G401 (cell line): Measurements from ENCODE around the gene PBLD. TPM values are rescaled to one million over a fixed set of nuclear protein-coding genes. Genes with fewer than 3 reads are reported as not detected.
"Not testable (repeated sequence)": the region's sequence is repeated elsewhere in the genome, so short reads cannot be mapped to it uniquely, and the experiment has no call there.

ENCODE experiments used
- DNase-seq: peaks from one replicate; pipeline ENCODE4 v3.0.0-alpha.2; 2015; ENCODE audit warnings: low spot score
- in situ Hi-C: cut with HindIII; loops from 2 replicates; pipeline ENCODE4 v1.10.0; 2016; ENCODE audit warnings: low sequenced_read_pairs, mixed read lengths
- total RNA-seq: library from RNA; depleted of rRNA; stranded (reverse); fragments of >200 nt; shearing (Covaris generic); gene quantifications from 2 replicates; pipeline ENCODE4 v1.2.3, GENCODE V29; 2014

Gene PBLD
- total RNA-seq, 1 experiment from 2014 or later, result 2.3 TPM

GRCh38 chr10:68288717-68289116, 44.0 kb downstream of the PBLD start:
- DNase-seq, result no peak

DNA sequence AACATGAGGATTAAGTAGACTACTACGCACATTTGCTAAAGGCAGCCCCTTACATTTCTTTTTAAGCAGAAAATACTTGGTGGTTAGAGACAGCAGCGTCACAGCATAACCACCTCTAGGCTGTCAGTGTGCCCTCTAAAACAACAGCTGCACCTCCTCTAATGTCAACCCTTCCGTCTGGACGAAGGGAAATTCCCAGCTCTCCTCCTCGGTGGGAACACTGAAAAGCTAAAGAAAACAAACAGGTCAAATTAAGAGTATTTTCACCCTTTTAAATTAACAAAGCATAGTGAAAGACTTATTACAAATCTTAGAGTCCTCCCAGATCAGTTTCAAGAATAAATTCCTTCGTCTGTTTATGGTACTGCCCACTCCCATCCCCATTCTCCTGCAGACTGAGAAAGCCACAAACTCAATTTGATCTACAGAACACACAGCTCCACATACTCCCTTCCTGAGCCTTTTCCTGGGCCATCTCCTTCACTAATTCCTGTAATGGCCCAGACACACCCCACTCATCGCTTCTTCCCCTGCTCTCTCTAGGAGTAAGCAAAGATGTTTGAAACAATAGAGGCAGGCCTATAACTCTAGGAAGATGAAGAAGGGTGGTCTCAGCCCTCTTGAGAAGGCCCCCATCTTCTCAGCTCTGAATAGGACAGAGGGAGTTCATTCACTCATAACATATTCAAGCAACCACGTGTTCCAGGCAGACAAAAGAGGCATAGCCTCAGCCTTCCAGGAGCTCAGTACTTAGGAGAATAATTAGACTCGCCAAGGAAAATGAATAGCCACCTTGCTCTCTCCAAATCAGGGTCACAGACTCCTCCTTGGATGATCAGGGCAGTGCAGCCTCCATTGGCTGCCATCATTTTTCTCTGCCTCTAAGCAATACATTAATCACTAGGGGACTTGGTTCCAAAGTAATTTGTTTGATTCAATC, 48.4 kb downstream of the PBLD start:
- in situ Hi-C loops, result no loop called here
- no peak for DNase-seq

More at GRCh38 chr10:68288717-68289116, 44.0 kb downstream of the PBLD start:
- in situ Hi-C loops, result no loop called here

DNA sequence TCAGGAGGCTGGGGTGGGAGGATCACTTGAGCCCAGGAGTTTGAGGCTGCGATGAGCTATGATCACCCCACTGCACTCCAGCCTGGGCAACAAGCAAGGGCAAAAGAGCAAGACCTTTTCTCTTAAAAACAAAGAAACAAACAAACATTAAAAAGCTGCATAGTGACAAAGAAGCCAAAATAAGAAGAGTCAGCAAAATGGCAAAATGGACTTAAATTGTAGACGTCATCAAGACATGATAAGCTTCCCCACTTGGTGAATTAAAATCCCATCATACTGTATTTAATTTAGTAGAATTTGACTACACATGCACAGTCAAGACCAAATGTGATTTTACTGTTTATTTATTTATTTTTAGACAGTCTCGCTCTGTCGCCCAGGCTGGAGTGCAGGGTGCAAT, 52.0 kb downstream of the PBLD start:
- no peak for DNase-seq
- in situ Hi-C loops, result no loop called here

GRCh38 chr10:68278906-68279753, 53.6 kb downstream of the PBLD start:
- in situ Hi-C loops, DNase-seq: not testable (repeated sequence)

DNA sequence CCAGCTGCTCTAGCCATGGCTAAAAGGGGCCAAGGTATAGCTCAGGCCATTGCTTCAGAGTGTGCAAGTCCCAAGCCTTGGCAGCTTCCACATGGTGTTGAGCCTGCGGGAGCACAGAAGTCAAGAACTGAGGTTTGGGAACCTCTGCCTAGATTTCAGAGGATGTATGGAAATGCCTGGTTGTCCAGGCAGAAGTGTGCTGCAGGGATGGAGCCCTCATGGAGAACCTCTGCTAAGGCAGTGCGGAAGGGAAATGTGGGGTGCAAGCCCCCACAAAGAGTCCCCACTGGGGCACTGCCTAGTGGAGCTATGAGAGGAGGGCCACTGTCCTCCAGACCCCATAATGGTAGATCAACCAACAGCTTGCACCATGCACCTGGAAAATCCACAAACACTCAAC, 54.9 kb downstream of the PBLD start:
- in situ Hi-C loops, DNase-seq: not testable (repeated sequence)

GRCh38 chr10:68276224-68276623, 56.5 kb downstream of the PBLD start:
- in situ Hi-C loops, result no loop called here

DNA sequence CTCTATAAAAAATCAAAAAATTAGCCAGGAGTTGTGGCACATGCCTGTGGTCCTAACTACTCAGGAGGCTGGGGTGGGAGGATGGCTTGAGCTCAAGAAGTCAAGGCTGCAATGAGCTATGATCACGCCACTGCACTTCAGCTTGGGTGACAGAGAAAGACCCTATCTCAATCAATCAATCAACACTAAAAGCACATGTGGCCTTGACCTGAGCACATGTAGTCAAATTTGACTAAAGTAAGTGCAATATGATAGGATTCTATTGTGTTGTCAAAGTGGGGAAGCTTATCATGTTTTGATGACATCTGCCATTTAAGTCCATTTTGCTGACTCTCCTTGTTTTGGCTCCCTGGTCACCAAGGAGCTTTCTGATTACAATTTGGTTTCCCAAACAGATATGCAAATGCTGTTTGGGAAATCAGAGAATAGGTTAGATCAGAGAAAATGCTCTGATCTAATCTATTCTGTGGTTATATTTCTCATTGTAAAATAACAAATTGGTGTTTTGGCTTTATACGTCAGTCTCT, 57.1 kb downstream of the PBLD start:
- in situ Hi-C loops, result no loop called here

More at GRCh38 chr10:68276224-68276623, 56.5 kb downstream of the PBLD start:
- DNase-seq, result no peak

DNA sequence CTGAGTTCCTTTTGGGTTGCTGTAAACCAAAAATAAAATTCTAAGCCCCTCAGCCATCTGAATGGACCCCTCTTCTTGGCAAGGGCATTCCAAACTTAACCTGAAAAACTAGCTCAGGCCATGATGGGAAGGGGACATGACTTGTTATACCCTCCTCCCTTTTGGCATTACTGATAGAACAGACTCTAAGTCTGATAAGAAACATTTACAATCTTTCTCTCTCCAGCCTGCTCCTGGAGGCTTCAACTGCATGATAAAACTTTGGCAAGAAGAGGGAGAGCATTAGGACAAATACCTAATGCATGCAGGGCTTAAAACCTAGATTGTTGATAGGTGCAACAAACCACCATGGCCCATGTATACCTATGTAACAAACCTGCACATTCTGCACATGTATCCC, 59.9 kb downstream of the PBLD start:
- DNase-seq, result no peak
- in situ Hi-C loops, result no loop called here

More for the DNA sequence above, 57.1 kb downstream of the PBLD start:
- DNase-seq, result no peak

GRCh38 chr10:68271196-68271882, 61.4 kb downstream of the PBLD start:
- DNase-seq, result no peak
- in situ Hi-C loops, result no loop called here

DNA sequence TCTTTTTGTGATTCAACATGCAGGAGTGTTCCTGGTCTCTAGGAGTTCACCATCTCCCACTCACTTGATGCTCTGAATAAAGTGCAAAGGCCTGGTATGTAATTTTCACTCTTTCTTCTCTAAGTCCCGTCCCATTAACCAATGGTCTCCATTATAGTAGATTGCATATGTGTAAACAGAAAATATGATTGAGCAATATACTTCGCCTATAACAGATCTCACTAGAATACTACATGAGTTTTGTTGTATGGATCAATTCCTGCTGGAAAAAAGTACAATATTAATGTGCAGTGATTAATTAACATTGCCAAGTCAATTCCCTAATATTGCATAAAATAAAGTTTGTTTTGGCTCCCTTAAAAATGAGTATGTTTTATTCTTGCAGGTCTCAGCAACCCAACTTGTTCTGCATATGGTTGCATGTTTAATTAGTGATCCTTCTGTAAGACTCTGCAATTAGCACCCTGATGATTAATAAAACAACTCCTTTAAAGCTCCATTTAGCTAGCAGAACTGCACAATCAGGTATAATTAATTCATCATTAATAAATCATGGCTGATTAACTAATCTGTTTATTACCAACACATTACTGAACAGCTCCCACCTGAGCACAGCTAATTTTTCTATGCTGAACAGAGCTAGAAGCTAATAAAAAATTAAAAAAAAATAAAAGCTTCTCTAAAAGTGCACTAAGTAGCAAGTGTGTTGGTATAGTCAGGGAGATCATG, 63.0 kb downstream of the PBLD start:
- in situ Hi-C loops, result no loop called here
- DNase-seq, result no peak

DNA sequence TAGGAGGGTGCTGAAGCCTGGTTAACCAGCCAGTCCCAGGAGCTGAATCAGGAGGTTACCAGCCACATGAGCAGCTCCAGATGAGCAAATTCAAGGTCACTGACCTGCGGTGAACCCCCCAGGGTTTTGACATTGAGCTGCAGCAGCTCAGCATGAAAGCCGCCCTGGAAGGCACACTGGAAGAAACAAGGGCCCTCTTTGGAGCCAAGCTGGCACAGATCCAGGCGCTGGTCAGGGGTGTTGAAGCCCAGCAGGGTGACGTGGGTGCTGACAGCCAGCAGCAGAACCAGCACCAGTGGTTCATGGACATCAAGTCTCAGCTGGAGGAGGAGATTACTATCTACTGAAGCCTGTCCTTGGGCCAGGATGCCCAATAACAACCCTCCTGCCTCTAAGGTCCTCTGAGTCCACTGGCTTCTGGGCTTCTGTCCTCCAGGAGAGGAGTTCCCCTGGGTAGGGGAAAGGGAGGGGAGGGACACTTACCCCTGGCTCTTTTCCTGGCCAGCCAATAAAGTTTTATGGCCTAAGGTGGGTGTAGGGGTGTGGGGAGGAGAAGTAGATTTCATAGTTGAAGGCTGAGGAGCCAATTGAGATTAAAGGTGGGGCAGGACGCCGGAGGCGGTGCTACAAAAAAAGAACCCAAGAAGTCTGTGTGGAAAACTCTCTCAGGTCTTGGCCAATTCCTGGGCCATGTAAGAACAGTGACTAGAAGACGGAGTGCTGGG, 71.4 kb downstream of the PBLD start:
- in situ Hi-C loops, result no loop called here
- DNase-seq, result no peak

DNA sequence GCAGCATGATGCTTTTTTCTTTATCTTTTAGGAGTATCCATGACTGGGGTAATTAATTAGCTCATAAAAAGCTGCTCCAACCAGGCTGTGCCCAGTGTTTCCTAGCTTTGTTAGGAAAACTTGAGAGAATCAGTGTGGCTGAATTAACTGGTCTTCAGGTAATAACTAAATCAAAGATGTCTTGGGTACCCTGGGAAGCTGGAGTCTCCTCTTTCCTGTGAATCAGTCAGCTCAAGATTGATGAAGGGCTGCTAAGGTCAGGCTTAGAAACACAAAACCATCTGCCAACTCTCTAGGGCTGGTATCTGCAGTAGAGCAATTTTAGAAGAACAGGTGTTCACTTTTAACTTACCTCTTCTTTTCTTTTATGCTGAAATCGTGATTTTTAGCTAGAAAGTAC, 79.4 kb downstream of the PBLD start:
- DNase-seq, result no peak
- in situ Hi-C loops, result no loop called here

GRCh38 chr10:68251625-68252495, 80.9 kb downstream of the PBLD start:
- DNase-seq, result no peak
- in situ Hi-C loops, result no loop called here

DNA sequence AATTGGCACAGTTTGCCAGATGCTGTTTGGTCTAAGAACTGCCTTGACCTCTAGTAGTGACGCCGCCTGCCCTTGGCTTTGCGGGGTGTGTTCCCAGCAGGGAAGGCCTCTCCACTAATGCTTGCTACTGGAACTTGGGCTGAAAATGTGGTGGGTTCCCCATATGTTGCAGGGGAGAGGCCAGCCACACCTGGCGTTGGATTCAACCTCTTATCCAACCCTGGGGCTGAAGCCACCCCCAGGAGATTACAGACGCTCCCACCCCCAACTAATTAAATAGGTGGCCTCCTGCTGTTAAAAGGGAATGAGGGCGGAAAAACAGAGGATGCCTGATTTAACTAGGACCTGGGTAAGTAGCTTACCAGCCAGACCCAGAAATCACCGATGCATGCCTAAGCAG, 81.6 kb downstream of the PBLD start:
- no peak for DNase-seq
- in situ Hi-C loops, result no loop called here

DNA sequence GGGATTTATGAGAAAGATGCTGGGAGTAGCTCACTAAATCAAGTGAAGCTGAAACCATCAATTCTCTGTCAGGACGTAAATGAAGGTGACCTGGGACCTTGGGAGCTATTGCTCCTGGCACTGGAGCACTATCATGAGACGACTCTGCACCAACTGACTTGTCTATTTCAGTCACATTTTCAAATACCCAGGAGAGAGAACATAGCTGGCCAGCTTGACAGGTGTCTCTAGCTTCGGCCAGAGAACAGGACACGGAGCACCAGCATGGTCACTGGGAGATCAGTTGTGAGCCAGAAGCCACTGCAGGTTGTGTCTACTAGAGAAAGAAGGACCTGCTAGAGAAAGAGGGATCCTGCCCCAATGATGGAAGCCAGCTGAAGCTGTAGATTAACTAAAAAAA, 83.4 kb downstream of the PBLD start:
- peak; percentile 63 for DNase-seq
- in situ Hi-C loops, result no loop called here

- peak; percentile 65 for DNase-seq
- in situ Hi-C loops, result no loop called here
Measured at GRCh38 chr10:68247931-68248330, 84.8 kb downstream of the PBLD start.

DNA sequence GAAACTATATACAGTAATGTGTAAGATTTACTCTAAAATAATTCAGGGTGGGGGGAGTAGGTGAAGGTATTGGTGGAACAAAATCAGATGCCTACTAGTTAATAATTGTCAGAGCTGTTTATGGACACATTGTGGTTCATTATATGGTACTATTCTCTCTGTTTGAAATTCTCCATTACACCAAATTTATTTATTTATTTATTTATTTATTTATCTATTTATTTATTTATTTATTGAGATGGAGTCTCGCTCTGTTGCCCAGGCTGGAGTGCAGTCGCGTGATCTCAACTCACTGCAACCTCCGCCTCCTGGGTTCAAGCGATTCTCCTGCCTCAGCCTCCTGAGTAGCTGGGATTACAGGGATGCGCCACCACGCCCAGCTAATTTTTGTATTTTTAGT, 86.3 kb downstream of the PBLD start:
- in situ Hi-C loops, DNase-seq: not testable (repeated sequence)
